ENCODE data around the gene C11orf21. TPM values are rescaled to one million over a fixed set of nuclear protein-coding genes. Genes with fewer than 3 reads are reported as not detected.

The C11orf21 gene
- total RNA-seq, 2 donors from 2014 or later: 0.26 to 0.33 TPM

DNA sequence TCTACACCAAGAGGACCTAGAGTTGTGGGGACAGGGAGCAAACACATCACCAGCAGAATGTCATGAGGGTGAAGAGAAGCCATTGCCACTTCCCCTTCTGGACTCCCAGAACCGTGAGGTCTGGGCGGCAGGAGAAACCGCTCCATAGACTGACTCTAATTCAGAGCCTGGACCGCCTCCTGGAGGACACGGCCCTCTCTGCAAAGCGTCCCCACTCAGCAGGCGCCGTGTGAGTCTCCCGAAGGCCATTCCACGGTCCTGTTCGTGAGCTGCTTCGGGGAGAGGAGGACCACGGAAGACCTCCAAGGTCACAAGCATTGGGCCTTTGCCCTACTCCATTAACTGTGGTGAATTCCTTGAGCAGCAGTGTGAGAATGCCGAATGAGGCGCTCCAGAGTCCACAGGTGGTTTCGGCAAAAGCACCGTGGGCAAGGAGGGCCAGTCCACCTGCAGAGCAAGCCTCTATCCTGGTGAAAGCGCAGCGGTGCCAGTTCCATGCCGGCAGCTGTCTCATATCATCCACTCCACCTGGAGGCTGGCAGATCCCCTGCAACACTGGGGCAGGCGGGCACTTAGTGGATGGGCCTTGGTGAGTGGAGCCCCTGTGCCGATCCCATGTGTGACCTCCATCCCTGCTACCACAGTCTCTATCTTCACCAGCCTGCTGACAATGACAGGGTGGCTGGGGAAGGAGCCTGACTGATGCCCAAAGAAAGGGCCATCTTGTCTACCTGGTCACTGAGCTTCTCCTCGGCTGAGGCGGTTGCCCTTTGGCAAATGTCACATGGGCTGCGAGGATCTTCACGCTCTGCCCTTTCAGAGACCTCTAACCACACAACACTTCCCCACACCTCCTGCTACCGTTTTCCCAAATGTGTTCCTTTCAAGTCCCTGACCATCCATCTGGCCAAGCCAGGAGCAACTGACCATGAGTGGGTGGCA is 7.5 kb downstream of the C11orf21 start:
- ATAC-seq: no peak
- peaks cover 16% of the 10 kb centered on the region for H3K4me1 ChIP-seq
- WGBS, 2 donors: 76 to 77% methylated on average over 8 to 27 of the region's 27 CpGs
- peak in 2 of 4 donors; percentile 5 to 9 for DNase-seq
- no peak overlapping the region for H3K27ac ChIP-seq
- intact Hi-C loops (cut with DNase I): no loop called here
- TF ChIP-seq, protein P1, sequence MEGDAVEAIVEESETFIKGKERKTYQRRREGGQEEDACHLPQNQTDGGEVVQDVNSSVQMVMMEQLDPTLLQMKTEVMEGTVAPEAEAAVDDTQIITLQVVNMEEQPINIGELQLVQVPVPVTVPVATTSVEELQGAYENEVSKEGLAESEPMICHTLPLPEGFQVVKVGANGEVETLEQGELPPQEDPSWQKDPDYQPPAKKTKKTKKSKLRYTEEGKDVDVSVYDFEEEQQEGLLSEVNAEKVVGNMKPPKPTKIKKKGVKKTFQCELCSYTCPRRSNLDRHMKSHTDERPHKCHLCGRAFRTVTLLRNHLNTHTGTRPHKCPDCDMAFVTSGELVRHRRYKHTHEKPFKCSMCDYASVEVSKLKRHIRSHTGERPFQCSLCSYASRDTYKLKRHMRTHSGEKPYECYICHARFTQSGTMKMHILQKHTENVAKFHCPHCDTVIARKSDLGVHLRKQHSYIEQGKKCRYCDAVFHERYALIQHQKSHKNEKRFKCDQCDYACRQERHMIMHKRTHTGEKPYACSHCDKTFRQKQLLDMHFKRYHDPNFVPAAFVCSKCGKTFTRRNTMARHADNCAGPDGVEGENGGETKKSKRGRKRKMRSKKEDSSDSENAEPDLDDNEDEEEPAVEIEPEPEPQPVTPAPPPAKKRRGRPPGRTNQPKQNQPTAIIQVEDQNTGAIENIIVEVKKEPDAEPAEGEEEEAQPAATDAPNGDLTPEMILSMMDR (IDR thresholded peaks at IDR 0.05): no peak
- no peak for TF ChIP-seq POLR2A (IDR thresholded peaks at IDR 0.05)
- no peaks in the 10 kb centered on the region for H3K36me3 ChIP-seq (replicated peaks in 1 of 2; ENCODE audit: insufficient read depth in 1 of 2, low read depth in 2 of 2)
- no peak overlapping the region for H3K4me3 ChIP-seq
- peaks cover 0 to 4% (median 0%) of the 10 kb centered on the region in 3 donors for H3K9me3 ChIP-seq
- no peaks in the 10 kb centered on the region for H3K27me3 ChIP-seq

DNA sequence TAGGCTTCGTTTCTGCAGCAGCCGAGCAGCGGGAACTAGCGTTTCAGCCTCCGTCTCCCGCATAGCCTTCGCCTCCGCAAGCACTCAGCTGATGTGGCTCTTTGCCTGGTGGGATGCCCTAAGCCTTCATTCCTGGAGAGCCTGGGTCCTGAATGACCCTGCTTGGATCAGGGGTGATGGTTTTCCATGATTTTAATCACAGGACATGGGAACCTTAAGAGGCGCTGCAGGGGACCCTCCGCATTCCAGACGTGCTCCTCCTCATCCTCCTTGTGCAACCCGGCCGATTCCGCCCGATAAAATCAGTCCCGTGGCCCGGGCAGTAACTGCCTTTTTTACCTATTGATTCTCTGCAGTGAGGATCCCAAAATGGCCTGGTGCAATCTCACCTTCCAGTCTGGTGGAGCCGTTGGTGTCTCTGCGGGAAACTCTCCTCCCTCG is 8.2 kb downstream of the C11orf21 start:
- no peak for ATAC-seq
- H3K36me3 ChIP-seq (replicated peaks in 1 of 2; ENCODE audit: insufficient read depth in 1 of 2, low read depth in 2 of 2): no peaks in the 10 kb centered on the region
- H3K27ac ChIP-seq: no peak overlapping the region
- TF ChIP-seq, protein P1 (IDR thresholded peaks at IDR 0.05): no peak
- TF ChIP-seq POLR2A (IDR thresholded peaks at IDR 0.05): no peak
- peak in 2 of 4 donors; percentile 1 to 8 for DNase-seq
- no peak overlapping the region for H3K4me3 ChIP-seq
- H3K9me3 ChIP-seq: peaks cover 0 to 4% (median 0%) of the 10 kb centered on the region in 3 donors
- intact Hi-C loops (cut with DNase I): no loop called here
- 82 to 85% methylated on average over 19 to 20 of the region's 20 CpGs for WGBS, 2 donors
- H3K27me3 ChIP-seq: no peaks in the 10 kb centered on the region
- H3K4me1 ChIP-seq: peaks cover 23% of the 10 kb centered on the region

DNA sequence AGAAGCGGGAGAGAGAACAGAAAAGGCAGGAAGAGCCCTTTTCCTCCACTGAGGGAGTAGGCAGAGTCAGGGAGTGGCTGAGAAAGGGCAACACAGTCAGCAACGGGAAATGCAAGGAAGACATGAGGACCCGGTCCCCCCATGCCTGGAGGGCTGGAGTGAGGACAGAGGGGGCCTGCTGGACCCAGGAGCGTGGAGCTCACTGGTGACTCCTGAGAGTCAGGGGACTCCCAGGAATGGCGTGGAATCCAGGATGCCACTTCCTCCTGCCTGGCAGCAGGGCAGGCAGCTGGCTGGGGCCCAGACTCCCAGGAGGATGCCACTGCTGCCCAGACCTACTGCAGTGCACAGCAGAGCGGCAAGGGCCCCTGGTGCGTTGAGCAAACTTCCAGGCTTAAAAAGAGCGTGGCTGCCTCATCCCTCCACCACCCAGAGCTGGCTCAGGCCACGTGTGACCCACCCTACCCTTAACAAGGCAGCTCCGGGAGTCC is 11.3 kb downstream of the C11orf21 start:
- Histone ChIP-seq H3K27me3 (no peaks in the 10 kb centered on the region), H3K4me1 (peaks cover 24% of the 10 kb centered on the region), H3K27ac (peak overlapping the region in 1 of 4 donors; percentile 13), H3K4me3 (no peak overlapping the region), H3K9me3 (peaks cover 0 to 4% (median 0%) of the 10 kb centered on the region in 3 donors), H3K36me3 (replicated peaks in 1 of 2; ENCODE audit: insufficient read depth in 1 of 2, low read depth in 2 of 2) (no peaks in the 10 kb centered on the region)
- no peak for TF ChIP-seq POLR2A (IDR thresholded peaks at IDR 0.05)
- TF ChIP-seq, protein P1 (IDR thresholded peaks at IDR 0.05): no peak
- 45 to 52% methylated on average over 6 to 8 of the region's 10 CpGs for WGBS, 2 donors
- ATAC-seq: peak; percentile 76
- DNase-seq: peak in 3 of 4 donors; percentile 19 to 38 (median 23)
- intact Hi-C loops (cut with DNase I): no loop called here

DNA sequence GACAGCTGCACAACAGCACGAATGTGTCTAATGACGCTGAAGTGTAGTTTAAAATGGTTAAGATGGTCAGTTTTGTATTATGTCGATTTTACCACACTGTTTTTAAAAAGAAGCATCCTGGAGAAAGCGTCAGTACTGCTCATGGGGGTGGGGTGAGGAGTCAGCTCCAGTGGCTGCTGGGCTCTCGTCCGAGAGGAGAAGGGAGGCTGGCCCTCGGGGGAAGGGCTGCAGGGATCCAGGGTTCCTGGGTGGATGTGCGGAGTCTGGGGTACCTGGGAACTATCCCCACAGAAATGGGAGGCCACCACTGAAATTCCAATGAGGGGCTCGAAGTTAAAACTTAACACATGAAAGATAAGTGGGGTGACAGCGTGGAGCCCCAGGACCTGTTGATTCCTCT is 11.9 kb downstream of the C11orf21 start:
- TF ChIP-seq, protein P1 (IDR thresholded peaks at IDR 0.05): no peak
- no peak for TF ChIP-seq POLR2A (IDR thresholded peaks at IDR 0.05)
- 79 to 82% methylated on average over 10 of the region's 10 CpGs for WGBS, 2 donors
- peak overlapping the region in 1 of 4 donors; percentile 13 for H3K27ac ChIP-seq
- peaks cover 24% of the 10 kb centered on the region for H3K4me1 ChIP-seq
- H3K27me3 ChIP-seq: no peaks in the 10 kb centered on the region
- intact Hi-C loops (cut with DNase I): no loop called here
- ATAC-seq (no peak), DNase-seq (peak in 2 of 4 donors; percentile 0 to 6)
- H3K9me3 ChIP-seq: peaks cover 0 to 4% (median 0%) of the 10 kb centered on the region in 3 donors
- no peaks in the 10 kb centered on the region for H3K36me3 ChIP-seq (replicated peaks in 1 of 2; ENCODE audit: insufficient read depth in 1 of 2, low read depth in 2 of 2)
- H3K4me3 ChIP-seq: no peak overlapping the region
